HCT116 (cell line): ENCODE data around the gene ZNF628.

ENCODE experiments used
- EZH2 ChIP-seq: fragments of 200-600 bp; sonication (generic); IDR thresholded peaks from 2 replicates; pipeline ENCODE4 v1.6.1; 2017; ENCODE audit warnings: antibody characterized with exemption, mixed run types
- POLR2A ChIP-seq: IDR thresholded peaks from 2 replicates; pipeline ENCODE4 v1.7.0; 2011; ENCODE audit warnings: borderline replicate concordance; ENCODE audit not compliant: insufficient read depth, insufficient read length; ENCODE audit errors: extremely low read depth
- POLR2AphosphoS5 ChIP-seq: IDR thresholded peaks from 2 replicates; pipeline ENCODE4 v1.6.1; 2011; ENCODE audit warnings: mild to moderate bottlenecking, low read depth, low read length, moderate library complexity
- RAD21 ChIP-seq: IDR thresholded peaks from 2 replicates; pipeline ENCODE4 v1.6.1; 2012; ENCODE audit warnings: low read depth, mild to moderate bottlenecking
- TCF7L2 ChIP-seq: IDR thresholded peaks from 2 replicates; pipeline ENCODE4 v1.7.0; 2011; ENCODE audit warnings: borderline replicate concordance, inconsistent platforms; ENCODE audit not compliant: insufficient read depth, insufficient read length; ENCODE audit errors: extremely low read depth
- YY1 ChIP-seq: IDR thresholded peaks from 2 replicates; pipeline ENCODE4 v1.6.1; 2011; ENCODE audit warnings: low read length, low read depth, moderate library complexity, mild to moderate bottlenecking; ENCODE audit not compliant: insufficient replicate concordance; ENCODE audit errors: extremely low read depth
- ZNF274 ChIP-seq: fragments of 200-500 bp; sonication (Bioruptor generic); IDR thresholded peaks from 2 replicates; pipeline ENCODE4 v1.6.1; 2014; ENCODE audit warnings: mild to moderate bottlenecking, low read depth, low read length, inconsistent platforms
- TF ChIP-seq, protein P1 (sequence below), 3 experiments: fragments of 200-600 bp in 1 of 3; sonication (generic) in 1 of 3; IDR thresholded peaks in 2 of 3; conservative IDR thresholded peaks in 1 of 3; 2 replicates each; pipeline ENCODE4 v1.5.1; 2012 to 2017; ENCODE audit warnings: low read depth in 2 of 3, low read length in 2 of 3, antibody characterized with exemption in 1 of 3, borderline replicate concordance in 1 of 3, control low read depth in 1 of 3, mild to moderate bottlenecking in 1 of 3, mixed read lengths in 1 of 3, mixed run types in 1 of 3, moderate library complexity in 1 of 3; ENCODE audit not compliant: insufficient read depth in 1 of 3

DNA sequence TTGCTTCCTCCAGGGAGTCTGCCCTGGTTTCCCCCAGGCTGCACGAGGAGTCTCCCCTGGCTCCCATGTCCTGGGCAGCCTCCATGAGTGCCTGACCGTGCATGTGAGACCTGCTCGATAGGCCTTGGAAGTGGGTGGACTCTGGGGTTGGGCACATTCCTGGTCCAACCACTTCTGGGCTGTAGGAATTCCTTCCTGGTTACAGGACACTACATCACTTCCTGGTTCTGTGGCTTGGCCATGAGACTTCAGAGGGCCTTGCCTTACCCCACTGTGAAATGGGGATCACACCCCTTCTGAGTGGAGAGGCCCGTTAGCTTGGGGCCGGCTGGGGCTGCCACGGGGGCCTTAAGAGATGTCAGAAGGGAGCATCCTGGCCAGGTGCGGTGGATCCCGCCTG lies 4.0 kb upstream of the ZNF628 start:
- TF ChIP-seq, protein P1, sequence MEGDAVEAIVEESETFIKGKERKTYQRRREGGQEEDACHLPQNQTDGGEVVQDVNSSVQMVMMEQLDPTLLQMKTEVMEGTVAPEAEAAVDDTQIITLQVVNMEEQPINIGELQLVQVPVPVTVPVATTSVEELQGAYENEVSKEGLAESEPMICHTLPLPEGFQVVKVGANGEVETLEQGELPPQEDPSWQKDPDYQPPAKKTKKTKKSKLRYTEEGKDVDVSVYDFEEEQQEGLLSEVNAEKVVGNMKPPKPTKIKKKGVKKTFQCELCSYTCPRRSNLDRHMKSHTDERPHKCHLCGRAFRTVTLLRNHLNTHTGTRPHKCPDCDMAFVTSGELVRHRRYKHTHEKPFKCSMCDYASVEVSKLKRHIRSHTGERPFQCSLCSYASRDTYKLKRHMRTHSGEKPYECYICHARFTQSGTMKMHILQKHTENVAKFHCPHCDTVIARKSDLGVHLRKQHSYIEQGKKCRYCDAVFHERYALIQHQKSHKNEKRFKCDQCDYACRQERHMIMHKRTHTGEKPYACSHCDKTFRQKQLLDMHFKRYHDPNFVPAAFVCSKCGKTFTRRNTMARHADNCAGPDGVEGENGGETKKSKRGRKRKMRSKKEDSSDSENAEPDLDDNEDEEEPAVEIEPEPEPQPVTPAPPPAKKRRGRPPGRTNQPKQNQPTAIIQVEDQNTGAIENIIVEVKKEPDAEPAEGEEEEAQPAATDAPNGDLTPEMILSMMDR (IDR thresholded peaks at IDR 0.05 in 2 of 3, conservative IDR thresholded peaks at IDR 0.05 in 1 of 3; ENCODE audit: borderline replicate concordance in 1 of 3, insufficient read depth in 1 of 3, low read depth in 2 of 3, low read length in 2 of 3): no peak
- no peak for TF ChIP-seq RAD21
- peak; percentile 80 for TF ChIP-seq POLR2AphosphoS5
- TF ChIP-seq EZH2: no peak
- TF ChIP-seq POLR2A: no peak
- peak; percentile 32 for TF ChIP-seq YY1
- TF ChIP-seq ZNF274: no peak
- TF ChIP-seq TCF7L2: peak; percentile 74
